HG02870 (cell line): ENCODE measurements around the gene PIP5K1A.
"Not testable (repeated sequence)": the region's sequence is repeated elsewhere in the genome, so short reads cannot be mapped to it uniquely, and the experiment has no call there.

Experiments
- ATAC-seq: cut with Tn5 transposase; IDR thresholded peaks from one replicate; pipeline ENCODE4 v1.9.1; 2021; ENCODE audit warnings: mild to moderate bottlenecking, moderate library complexity; ENCODE audit not compliant: unreplicated experiment

PIP5K1A gene, protein sequence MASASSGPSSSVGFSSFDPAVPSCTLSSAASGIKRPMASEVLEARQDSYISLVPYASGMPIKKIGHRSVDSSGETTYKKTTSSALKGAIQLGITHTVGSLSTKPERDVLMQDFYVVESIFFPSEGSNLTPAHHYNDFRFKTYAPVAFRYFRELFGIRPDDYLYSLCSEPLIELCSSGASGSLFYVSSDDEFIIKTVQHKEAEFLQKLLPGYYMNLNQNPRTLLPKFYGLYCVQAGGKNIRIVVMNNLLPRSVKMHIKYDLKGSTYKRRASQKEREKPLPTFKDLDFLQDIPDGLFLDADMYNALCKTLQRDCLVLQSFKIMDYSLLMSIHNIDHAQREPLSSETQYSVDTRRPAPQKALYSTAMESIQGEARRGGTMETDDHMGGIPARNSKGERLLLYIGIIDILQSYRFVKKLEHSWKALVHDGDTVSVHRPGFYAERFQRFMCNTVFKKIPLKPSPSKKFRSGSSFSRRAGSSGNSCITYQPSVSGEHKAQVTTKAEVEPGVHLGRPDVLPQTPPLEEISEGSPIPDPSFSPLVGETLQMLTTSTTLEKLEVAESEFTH

DNA sequence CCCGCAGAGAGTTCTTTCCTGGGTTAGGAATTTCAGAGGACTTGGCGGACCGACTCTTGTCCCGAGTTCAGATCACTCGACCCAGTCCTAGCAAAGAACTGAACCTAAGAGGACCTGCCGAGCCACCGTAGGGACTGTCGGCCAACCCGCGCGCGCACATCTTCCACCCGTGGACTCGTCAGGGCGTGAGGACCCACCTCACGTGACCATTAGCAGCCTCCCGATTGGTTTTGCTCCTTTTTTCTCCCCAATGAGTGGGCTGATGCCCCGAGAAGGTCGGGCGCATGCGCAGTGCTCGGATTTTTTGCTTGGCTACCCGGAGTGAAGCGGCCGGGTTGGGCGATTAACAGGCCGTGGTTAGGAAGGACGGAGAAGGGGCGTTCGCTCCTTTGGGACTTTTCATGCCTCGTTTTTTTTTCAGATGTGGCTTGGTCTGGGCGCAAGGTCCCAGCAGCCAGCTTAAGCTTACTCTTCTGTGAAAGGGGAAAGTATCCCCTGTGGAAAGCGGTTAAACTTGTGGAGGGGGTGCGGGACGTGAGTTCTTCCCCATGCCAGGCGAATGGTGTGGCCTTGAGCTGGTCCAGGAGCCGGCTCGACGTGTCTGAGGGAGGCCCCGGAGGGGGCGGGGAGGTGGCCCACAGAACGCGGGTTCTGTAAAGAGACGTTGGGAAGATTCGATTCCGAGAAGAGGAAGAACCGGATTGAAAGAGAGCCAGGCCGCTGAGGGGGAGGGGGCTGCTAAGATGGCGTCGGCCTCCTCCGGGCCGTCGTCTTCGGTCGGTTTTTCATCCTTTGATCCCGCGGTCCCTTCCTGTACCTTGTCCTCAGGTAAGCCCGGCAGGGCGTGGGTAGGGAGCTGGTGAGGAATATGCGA, at the start of gene PIP5K1A:
Gene PIP5K1A (plus strand): TSS at position 299 of the 874 bp plus-strand sequence. CDS start 445 bp downstream, at position 744.
- ATAC-seq, result peak; percentile 79

DNA sequence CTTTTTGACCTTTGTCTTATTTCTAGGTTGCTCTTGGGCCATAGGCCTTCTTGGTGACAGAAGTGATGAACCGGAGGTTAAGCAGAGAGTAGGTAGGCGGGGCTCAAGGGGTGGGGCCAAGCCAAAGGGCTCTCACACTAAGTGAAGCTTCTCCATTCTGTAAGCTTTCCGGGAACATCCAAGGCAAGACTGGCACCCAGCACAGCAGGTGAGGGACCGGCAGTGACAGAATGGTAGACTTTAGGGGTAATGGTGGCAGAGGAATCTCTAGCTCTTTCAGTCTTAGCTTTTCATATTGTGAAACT, 41.9 kb upstream of the PIP5K1A start, which contains the start of gene TNFAIP8L2:
Gene TNFAIP8L2 (plus strand): TSS at position 135 of the 305 bp plus-strand sequence. CDS start 2,049 bp downstream, outside the sequence.
- peak; percentile 47 for ATAC-seq

DNA sequence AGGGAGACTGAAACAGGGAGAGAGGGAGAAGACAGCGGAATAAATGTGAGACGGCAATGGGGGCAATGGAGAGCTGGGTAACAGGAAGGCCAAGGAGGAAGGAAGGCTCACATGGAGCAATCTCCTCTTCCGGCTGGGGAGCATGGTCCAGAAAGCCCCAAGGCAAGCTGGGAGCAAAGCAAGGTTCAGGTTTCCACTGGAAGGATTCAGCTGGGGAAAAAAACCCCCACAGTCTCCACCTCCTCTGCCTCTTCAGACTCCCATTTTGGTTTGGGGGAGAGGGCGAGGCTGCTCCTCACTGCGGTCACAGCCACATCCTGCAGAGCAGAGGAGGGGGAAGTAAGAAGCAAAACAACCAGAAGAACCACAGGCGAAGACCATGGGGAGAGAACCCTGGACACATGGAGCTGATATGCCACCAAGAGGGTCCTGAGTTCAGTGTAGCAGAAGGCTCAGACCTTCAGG, 41.3 kb upstream of the PIP5K1A start:
- no peak for ATAC-seq

DNA sequence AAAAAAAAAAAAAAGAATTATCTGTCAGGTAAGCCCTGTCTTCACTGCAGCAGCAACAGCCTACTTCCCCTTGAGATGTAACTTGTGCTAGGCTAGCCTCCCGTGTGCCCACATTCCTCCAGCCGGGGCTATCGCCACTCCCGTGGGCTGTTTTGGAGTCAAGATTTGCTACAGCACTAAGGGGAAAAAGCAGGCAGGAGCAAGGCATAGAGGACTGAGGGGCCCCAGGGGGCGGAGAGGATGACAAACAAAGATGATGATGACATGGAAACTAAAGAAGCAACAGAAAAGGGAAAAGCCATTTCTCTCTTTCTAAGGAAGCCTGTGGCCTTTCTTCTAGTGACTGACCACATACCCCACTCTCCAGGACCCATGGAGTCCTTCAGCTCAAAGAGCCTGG, 40.0 kb upstream of the PIP5K1A start:
- ATAC-seq, result no peak

DNA sequence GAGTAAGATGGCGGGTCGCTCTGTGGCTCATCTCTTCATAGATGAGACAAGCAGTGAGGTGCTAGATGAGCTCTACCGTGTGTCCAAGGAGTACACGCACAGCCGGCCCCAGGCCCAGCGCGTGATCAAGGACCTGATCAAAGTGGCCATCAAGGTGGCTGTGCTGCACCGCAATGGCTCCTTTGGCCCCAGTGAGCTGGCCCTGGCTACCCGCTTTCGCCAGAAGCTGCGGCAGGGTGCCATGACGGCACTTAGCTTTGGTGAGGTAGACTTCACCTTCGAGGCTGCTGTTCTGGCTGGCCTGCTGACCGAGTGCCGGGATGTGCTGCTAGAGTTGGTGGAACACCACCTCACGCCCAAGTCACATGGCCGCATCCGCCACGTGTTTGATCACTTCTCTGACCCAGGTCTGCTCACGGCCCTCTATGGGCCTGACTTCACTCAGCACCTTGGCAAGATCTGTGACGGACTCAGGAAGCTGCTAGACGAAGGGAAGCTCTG, 39.6 kb upstream of the PIP5K1A start:
- no peak for ATAC-seq

DNA sequence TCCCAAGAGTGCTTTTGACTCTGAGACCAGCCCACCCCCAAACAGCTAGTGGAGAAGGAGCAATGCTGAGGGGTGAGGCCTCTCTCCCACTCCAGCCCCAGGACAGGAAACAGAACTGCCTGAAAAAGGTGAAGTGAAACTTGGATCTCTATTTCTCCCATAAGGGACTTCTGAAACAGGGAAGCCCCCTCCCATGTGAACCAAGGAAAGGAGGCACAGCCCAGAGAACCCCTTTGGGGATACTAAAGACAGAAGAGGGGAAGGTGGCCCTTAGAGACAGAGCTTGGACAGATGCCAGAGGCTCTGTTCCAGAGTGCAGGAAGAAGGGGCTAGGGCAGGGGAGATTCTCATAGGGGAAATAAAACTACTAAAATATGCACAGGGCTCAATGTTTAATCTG, 39.0 kb upstream of the PIP5K1A start:
- ATAC-seq, result no peak

DNA sequence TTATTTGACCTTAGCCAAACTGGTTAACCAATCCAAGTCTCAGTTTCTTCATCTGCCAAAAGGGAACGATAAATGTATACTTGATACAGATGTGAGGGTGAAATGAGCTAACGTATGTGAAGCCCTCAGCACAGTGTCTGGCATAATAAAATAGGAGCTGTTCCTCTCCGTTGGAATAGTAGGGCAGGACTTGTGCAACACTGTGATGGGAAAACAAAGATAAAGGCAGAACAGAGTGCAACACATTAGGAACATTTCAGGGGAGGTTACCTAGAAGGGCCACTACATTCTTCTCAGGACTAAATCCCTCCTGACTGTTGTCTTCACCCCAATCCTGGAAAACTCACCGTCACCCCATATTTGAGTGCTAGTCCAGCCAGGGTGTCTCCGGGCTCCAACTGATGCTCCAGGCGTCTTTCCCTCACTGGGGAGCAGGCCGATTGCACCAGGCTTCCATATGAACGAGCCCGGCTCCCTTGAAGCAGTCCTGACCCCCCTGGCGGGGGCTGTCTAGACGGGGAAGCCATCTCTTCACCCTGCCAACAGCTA, 33.5 kb upstream of the PIP5K1A start:
- ATAC-seq, result no peak

DNA sequence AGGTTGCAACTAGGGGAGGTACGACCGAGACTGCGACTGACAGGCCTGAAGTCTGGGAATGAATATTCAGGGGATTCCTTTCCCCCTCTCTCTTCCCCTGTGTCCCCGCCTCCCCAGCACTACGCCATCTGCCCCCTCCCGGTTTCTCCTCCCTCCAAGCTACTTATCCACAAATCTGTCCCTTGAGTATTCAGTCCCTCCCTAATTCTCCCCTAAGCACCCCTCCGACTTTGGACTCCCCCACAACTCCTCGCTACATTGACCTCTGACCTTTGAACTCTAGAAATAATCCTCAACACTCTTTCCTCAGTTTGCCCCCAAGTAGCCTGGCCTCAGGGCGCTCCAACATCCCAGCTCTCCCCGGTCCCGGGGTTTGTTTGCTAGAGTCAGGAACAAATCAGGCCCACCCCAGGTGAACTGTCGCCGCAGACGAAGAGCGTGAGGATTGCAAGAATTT, 33.0 kb upstream of the PIP5K1A start:
- peak; percentile 13 for ATAC-seq

DNA sequence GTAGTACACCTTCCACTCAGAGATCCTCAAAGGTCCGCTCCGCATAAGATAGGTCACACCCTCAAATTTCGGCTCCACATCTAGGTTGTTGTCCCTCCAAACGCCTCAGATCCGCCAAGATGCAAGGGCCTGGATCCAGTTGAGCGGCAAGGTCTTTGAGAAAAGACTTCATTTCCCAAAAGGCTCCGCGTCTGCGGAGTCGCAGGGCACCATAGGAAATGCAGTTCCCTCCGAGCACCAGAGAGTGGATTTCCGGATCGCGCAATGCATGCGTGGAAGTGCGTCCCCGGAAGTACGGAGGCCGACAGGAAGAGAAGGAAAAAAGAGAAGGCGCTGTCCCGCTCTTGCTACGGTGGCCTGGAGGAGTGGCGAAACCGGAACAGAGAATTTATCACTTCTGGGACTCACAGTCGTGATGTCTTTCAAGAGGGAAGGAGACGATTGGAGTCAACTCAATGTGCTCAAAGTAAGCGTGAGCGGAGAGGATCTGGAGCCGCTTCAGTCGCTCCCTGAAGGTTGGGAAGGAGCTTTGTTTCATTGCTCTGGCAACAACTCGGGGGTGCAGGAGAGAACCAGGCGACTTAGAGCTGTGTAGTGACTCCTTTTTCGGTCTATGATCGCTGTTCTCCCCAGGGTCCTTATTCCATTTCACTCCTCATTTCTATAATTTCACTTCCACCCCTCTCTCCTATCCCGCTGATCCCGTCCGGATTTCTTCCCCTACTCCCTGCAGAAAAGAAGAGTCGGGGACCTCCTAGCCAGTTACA, 32.4 kb upstream of the PIP5K1A start, which contains the start of the genes LYSMD1 and SCNM1:
Gene LYSMD1 (minus strand): TSS at position 165 of the 767 bp plus-strand sequence. CDS start 644 bp downstream, outside the sequence.
Gene SCNM1 (plus strand): TSS at position 407 of the 767 bp plus-strand sequence. CDS start 9 bp downstream, at position 416.
- ATAC-seq, result peak; percentile 78

DNA sequence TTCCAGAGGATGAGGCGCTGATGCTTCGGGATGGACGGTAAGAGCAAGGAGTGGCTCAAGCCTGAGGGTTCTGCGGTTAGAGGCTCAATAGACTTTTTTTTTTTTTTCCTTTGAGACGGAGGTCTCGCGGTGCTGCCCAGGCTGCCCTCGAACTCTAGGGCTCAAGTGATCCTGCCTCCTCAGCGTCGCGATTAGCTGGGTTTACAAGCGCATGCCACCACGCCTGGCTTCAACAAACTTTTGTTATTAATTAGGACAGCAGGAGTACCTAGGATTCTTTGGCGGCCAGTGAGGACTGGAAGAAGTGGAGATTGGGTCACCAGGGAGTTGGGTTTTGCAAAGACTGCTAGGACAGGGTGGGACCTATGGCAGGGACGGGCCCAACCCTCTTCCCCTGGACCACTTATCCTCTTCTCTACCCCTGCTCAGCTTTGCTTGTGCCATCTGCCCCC, 31.8 kb upstream of the PIP5K1A start:
- no peak for ATAC-seq

DNA sequence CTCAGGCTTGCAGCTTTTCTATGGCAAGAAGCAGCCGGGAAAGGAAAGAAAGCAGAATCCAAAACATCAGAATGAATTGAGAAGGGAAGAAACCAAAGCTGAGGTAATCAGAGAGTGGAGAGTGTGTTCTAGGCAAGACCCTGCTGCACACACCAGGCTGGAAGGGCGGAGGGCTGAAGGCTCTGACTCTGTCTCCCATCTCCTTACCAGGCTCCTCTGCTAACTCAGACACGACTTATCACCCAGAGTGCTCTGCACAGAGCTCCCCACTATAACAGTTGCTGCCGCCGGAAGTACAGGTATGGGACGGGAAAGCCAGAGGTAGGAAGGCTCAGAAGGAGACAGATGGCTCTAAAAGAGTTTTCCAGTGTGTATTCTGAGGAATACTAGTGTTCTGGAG, 31.2 kb upstream of the PIP5K1A start:
- ATAC-seq, result no peak

DNA sequence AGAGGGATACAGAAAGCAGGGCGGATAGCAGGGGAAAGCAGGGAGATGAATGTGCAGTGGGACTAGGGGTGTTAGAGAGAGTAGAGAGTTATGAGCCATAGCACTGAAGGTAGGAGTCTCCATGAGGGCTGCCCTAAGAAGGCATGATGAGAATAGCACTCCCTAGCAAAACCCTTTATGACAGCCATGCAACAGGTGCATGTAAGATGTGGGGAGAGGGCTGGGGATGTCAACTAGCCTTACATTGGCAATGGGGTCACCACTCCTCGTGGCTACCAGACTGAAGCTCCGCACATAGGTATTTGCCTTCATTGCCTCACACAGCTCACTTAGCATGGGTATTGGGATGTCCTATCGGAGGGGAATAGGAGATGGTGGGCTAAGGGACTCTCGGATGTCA, 27.2 kb upstream of the PIP5K1A start:
- ATAC-seq, result no peak

DNA sequence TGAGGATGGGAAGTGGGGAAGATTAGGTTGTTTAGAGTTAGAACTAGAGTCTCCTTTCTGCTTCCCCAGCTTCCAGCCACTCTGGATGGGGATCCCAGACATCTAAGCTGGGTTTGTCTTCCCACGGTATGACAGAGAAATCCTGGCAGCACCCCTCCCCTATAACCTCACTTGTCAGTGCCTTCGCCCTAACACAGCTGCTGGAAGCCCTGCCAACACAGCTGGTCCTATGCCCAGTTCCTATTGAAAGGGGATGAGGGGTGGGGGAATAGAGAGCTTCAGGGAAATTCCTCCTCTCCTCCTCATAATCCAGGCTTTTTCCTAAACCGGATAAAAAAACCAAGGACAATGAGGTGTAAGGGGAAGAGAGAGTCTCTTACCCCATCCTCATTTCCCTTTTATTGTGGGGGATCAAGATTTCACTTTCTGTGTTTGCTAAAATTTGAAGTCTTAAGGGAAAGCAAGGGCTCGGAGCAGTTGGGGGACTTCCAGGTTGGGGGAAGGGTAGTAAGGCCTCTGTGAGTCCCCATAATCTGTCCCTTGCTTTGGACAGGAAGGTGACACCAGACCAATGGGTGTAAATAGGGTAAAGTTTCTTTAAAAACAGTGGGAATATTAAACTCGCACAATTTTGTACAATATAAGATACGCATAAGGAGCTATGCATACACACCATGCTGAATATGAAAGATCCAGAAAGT, 23.2 kb upstream of the PIP5K1A start:
- no peak for ATAC-seq

DNA sequence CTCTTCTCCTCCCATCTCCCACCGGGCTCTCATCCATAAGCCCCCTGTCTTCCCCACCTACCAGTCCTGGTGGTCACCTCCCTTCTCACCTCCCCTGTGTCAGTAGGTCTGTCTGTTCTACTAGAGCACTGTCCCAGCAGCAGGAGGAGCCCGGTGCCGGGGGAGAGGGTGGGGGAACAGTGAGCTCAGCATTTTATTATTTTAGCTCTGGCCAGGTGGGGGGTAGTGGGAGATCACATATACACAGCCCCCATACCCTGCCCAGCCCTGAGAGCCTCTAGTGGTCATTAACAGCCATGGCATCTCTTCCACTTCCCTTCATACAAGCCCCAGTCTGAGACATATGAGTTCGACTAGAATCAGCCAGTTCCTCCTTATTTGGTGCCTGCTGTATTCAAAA, 22.5 kb upstream of the PIP5K1A start, which contains the start of gene TMOD4:
Gene TMOD4 (minus strand): TSS at position 119 of the 400 bp plus-strand sequence. CDS start 1,106 bp downstream, outside the sequence.
- no peak for ATAC-seq

DNA sequence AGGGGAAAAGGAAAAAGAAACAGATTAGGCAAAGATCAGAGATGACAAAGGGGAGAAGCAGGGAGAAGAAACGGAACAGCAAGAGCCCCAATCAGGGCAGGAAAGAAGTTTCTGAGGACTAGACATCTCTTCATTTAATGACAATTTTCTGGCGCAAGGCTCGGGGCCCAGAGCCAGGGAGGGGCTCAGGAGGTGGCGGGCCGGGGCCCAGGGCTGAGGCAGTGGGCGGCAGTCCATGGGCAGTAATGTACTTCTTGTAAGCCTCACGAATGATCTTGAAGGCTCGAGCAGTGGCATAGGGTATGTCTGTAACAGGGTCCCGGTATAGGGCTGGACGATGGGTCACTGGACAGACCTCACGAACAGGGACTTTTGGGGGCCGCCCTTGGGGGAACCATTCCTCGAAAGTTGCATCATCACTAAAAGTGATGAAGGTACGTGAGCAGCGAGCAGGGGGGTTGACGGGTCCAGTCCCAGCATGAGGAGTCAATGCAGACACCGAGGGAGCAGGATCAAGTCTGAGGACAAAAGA, 21.8 kb upstream of the PIP5K1A start:
- no peak for ATAC-seq

DNA sequence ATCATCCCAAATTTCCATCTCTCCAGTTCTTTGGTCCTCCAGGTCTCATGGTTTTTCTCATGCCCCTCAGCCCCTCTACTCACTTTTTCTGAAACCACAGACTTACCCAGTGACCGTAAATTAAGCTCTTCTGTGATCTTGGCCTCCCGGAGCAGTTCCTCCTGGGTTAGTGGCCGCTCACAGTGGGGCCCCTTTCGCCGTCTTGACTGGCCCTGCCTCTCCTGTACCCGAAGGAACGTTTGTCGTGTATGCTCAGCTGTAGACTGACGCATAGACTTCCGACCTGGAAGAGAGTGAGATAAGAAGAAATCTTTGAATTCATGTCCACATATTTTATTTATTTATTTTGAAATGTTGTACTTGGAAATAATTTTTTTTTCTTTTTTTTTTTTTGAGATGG, 14.1 kb upstream of the PIP5K1A start:
- no peak for ATAC-seq

DNA sequence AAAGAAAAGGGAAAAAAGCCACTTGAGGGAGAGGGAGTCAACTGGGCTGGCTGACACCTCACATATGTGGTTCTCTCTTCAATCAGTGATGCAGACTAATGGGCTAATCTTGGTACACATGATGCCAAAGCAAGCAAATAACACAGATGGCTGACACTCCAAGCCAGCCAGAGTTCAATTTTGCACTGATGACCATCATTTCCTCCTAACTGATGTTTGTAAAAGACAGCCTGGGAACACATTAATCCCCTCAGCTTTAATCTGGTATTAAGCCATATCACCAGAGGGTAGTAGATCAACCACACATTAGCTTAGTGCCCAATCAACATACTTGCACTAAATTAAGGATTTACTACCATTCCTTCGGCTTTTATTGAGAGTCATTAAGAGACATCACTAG, 11.1 kb upstream of the PIP5K1A start:
- no peak for ATAC-seq

DNA sequence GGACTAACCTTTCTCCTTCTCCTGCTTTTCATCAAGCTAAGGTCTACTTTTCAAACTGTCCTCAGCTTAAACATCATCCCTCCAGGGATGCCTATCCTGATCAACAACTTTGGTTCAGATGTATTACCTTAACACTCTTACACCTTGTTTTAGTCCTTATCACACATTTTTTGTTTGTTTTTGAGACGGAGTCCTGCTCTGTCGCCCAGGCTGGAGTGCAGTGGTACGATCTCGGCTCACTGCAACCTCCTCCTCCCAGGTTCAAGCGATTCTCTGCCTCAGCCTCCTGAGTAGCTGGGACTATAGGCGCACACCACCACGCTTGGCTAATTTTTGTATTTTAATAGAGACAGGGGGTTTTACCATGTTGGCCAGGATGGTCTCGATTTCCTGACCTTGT, 9.7 kb upstream of the PIP5K1A start:
- not testable (repeated sequence) for ATAC-seq
